Transverse colon (tissue), 4 donors: ENCODE measurements around the gene NXPH4. TPM values are rescaled to one million over a fixed set of nuclear protein-coding genes. Genes with fewer than 3 reads are reported as not detected.

ENCODE experiments used
- DNase-seq: peaks from one replicate; pipeline ENCODE4 v3.0.0-alpha.2; 2019
- H3K27ac ChIP-seq, 4 donors: fragments of 200-600 bp; sonication (generic); 2 replicates each; pipeline ENCODE4 v1.5.1; 2016 to 2018; ENCODE audit warnings: inconsistent platforms in 4 of 4
- H3K27me3 ChIP-seq: fragments of 200-600 bp; sonication (generic); 2 replicates; pipeline ENCODE4 v1.5.1; 2017; ENCODE audit warnings: inconsistent platforms
- H3K36me3 ChIP-seq, 4 donors: fragments of 200-600 bp; sonication (generic); 2 replicates each; pipeline ENCODE4 v1.5.1; 2017 to 2019; ENCODE audit warnings: inconsistent platforms in 4 of 4
- H3K4me1 ChIP-seq, 4 donors: fragments of 200-600 bp; sonication (generic); 2 replicates each; pipeline ENCODE4 v1.5.1; 2017 to 2020; ENCODE audit warnings: inconsistent platforms in 4 of 4
- H3K4me3 ChIP-seq, 4 donors: fragments of 200-600 bp; sonication (generic); 1 replicate in 1 of 4; 2 replicates in 3 of 4; pipeline versions ENCODE4 v1.5.1 to v1.6.1; 2017 to 2019; ENCODE audit warnings: inconsistent platforms in 4 of 4
- H3K9me3 ChIP-seq, 2 donors: fragments of 200-600 bp; sonication (generic); 2 replicates each; pipeline ENCODE4 v1.5.1; 2017 to 2019; ENCODE audit warnings: inconsistent platforms in 2 of 2
- EP300 ChIP-seq: sonication (generic); formaldehyde crosslinking; IDR thresholded peaks from one replicate; pipeline ENCODE4 v1.6.1; 2017; ENCODE audit warnings: antibody characterized with exemption, low read depth
- POLR2A ChIP-seq: fragments of 450-650 bp; IDR thresholded peaks from one replicate; pipeline ENCODE4 v1.6.1; 2016; ENCODE audit warnings: antibody characterized with exemption, mild to moderate bottlenecking, moderate library complexity
- POLR2AphosphoS5 ChIP-seq, 3 donors: sonication (generic); formaldehyde crosslinking; IDR thresholded peaks; one replicate each; pipeline ENCODE4 v1.6.1; 2016; ENCODE audit warnings: antibody characterized with exemption in 3 of 3
- WGBS, 2 donors: methylation state at CpG; one replicate each; pipeline ENCODE4 v1.1.5; 2018; ENCODE audit warnings: low coverage in 1 of 2; 5-methylcytosine and 5-hydroxymethylcytosine counted together
- in situ Hi-C, 4 donors: fragments of 200-750 bp; cut with MboI; loops; one replicate each; pipeline versions ENCODE4 v1.15.0 to v1.15.1; 2017; ENCODE audit warnings: low sequenced_read_pairs in 3 of 4, low pct_ligation_motif_present in 1 of 4, low pct_unique_long_range_greater_than_20kb in 1 of 4
- intact Hi-C: fragments of 100-400 bp; cut with DNase I; formaldehyde crosslinking; loops from one replicate; pipeline ENCODE4 v1.15.1; 2023; ENCODE audit warnings: low total_unique reads
- total RNA-seq, 4 donors: library from RNA; depleted of rRNA; stranded (reverse); fragments of >200 nt; gene quantifications; one replicate each; pipeline ENCODE4 v1.1.0, GENCODE V29; 2016
- TF ChIP-seq, protein P1 (sequence below), 5 experiments: fragments of 200-600 bp in 3 of 5; fragments of 450-650 bp in 2 of 5; sonication (generic) in 3 of 5; IDR thresholded peaks; 1 replicate in 2 of 5; 2 replicates in 3 of 5; pipeline ENCODE4 v1.5.1; 2016 to 2017; ENCODE audit warnings: antibody characterized with exemption in 5 of 5, inconsistent platforms in 3 of 5, mild to moderate bottlenecking in 2 of 5, moderate library complexity in 1 of 5

The NXPH4 gene
- total RNA-seq, 4 donors from 2014 or later, result not detected

DNA sequence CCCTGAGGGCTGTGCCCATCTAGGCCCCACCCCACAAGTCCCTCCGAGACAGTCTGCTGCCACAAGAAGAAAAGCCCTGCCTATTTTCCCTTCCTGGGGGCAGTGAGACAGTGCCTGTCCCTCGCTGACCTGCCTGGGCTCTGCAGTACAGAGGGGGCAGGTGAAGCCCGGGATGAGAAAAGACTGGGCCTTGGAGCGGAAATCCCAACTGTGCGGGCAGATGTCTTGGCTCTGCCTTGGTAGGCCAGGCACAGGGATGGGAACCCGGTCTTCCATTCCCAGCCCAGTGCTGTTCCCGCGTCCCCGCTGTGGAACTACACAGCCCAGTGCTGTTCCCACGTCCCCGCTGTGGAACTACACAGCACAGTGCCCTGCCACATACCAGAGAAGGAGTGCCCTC, 12.8 kb upstream of the NXPH4 start:
- peaks cover 0 to 58% (median 10%) of the 10 kb centered on the region in 4 donors for H3K36me3 ChIP-seq
- H3K4me1 ChIP-seq, result no peaks in the 10 kb centered on the region
- no peak overlapping the region for H3K27ac ChIP-seq
- DNase-seq, result no peak
- 83% methylated on average over 1 to 11 of the region's 11 CpGs for WGBS, 2 donors
- no peaks in the 10 kb centered on the region for H3K9me3 ChIP-seq
- no peaks in the 10 kb centered on the region for H3K27me3 ChIP-seq
- in situ Hi-C loops (no loop called here), intact Hi-C loops (no loop called here)
- TF ChIP-seq EP300 (no peak), POLR2AphosphoS5 (IDR thresholded peaks at IDR 0.05) (no peak)
- TF ChIP-seq, protein P1, sequence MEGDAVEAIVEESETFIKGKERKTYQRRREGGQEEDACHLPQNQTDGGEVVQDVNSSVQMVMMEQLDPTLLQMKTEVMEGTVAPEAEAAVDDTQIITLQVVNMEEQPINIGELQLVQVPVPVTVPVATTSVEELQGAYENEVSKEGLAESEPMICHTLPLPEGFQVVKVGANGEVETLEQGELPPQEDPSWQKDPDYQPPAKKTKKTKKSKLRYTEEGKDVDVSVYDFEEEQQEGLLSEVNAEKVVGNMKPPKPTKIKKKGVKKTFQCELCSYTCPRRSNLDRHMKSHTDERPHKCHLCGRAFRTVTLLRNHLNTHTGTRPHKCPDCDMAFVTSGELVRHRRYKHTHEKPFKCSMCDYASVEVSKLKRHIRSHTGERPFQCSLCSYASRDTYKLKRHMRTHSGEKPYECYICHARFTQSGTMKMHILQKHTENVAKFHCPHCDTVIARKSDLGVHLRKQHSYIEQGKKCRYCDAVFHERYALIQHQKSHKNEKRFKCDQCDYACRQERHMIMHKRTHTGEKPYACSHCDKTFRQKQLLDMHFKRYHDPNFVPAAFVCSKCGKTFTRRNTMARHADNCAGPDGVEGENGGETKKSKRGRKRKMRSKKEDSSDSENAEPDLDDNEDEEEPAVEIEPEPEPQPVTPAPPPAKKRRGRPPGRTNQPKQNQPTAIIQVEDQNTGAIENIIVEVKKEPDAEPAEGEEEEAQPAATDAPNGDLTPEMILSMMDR (IDR thresholded peaks at IDR 0.05), result no peak
- no peak overlapping the region for H3K4me3 ChIP-seq

DNA sequence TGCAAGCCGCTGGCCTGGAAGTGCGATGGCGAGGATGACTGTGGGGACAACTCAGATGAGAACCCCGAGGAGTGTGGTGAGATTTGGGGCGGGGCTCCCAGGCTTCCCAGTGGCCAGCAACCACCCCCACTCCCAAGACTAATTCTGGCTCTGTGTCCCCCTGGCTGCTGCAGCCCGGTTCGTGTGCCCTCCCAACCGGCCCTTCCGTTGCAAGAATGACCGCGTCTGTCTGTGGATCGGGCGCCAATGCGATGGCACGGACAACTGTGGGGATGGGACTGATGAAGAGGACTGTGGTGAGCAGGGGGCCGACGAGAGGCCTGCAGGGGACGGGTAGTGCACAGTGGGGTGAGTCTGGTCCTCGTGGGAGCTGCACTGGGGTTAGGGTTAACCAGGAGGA, 12.1 kb upstream of the NXPH4 start:
- Histone ChIP-seq H3K4me1 (no peaks in the 10 kb centered on the region), H3K36me3 (peaks cover 0 to 55% (median 10%) of the 10 kb centered on the region in 4 donors), H3K9me3 (no peaks in the 10 kb centered on the region), H3K4me3 (no peak overlapping the region), H3K27ac (no peak overlapping the region), H3K27me3 (no peaks in the 10 kb centered on the region)
- no peak for DNase-seq
- WGBS, 2 donors, result 94% methylated on average over 19 of the region's 19 CpGs; no CpG with 5 or more reads in 1 of the 2 donors
- TF ChIP-seq POLR2A (no peak), POLR2AphosphoS5 (IDR thresholded peaks at IDR 0.05) (no peak), EP300 (no peak)
- TF ChIP-seq, protein P1 (IDR thresholded peaks at IDR 0.05), result no peak
- in situ Hi-C loops, result no loop called here
- intact Hi-C loops, result no loop called here

DNA sequence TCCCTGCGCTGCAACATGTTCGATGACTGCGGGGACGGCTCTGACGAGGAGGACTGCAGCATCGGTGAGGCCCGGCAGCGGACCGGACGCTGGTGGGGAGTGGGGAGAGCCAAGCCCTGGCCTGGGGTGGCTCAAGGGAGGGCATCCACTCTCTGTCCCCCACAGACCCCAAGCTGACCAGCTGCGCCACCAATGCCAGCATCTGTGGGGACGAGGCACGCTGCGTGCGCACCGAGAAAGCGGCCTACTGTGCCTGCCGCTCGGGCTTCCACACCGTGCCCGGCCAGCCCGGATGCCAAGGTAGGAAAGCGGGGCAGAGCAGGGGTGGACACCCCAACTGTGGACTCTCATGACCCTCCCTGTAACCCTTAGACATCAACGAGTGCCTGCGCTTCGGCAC, 11.4 kb upstream of the NXPH4 start:
- Histone ChIP-seq H3K27me3 (no peaks in the 10 kb centered on the region), H3K36me3 (peaks cover 0 to 48% (median 10%) of the 10 kb centered on the region in 4 donors), H3K27ac (no peak overlapping the region), H3K4me3 (no peak overlapping the region), H3K4me1 (no peaks in the 10 kb centered on the region), H3K9me3 (no peaks in the 10 kb centered on the region)
- in situ Hi-C loops, result no loop called here
- intact Hi-C loops, result no loop called here
- TF ChIP-seq POLR2AphosphoS5 (IDR thresholded peaks at IDR 0.05) (no peak), EP300 (no peak), POLR2A (no peak)
- TF ChIP-seq, protein P1 (IDR thresholded peaks at IDR 0.05), result no peak
- DNase-seq, result no peak
- 94% methylated on average over 22 of the region's 26 CpGs; no CpG with 5 or more reads in 1 of the 2 donors for WGBS, 2 donors

DNA sequence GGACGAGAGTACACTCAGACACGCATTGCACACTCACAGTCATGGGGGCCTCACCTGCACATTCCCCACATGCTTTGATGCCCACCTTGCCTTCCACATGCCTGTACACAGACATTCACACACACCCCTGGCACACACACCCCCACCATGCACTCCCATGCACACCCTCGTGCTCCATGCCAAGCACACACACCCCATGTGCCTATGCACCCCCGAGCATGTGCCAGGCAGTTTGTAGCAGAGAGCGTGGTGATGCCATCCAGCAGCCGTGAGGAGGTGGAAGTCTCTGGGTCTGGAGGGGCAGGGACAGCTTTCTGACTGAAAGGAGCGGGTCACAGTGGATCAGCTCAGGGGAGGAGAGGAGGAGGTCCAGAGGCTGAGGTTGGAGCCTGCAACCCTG, 10.7 kb upstream of the NXPH4 start:
- no peak overlapping the region for H3K4me3 ChIP-seq
- H3K4me1 ChIP-seq, result no peaks in the 10 kb centered on the region
- intact Hi-C loops, result no loop called here
- WGBS, 2 donors, result 83% methylated on average over 7 of the region's 7 CpGs; no CpG with 5 or more reads in 1 of the 2 donors
- no peak for DNase-seq
- no peak overlapping the region for H3K27ac ChIP-seq
- H3K9me3 ChIP-seq, result no peaks in the 10 kb centered on the region
- H3K36me3 ChIP-seq, result peaks cover 0 to 41% (median 10%) of the 10 kb centered on the region in 4 donors
- in situ Hi-C loops, result no loop called here
- TF ChIP-seq POLR2A (no peak), EP300 (no peak), POLR2AphosphoS5 (IDR thresholded peaks at IDR 0.05) (no peak)
- TF ChIP-seq, protein P1 (IDR thresholded peaks at IDR 0.05), result no peak
- H3K27me3 ChIP-seq, result no peaks in the 10 kb centered on the region
